Activated CD4-positive, alpha-beta T cell treated with anti-CD3 and anti-CD28 coated beads, Interleukin-2, Interleukin-6, amounts not matched to agents 100 ng/mL and 50 ng/mL, durations not matched to agents 16 hours and 8 hours (primary cell): Measurements from ENCODE around the gene MYCL.
"Not testable (repeated sequence)": the region's sequence is repeated elsewhere in the genome, so short reads cannot be mapped to it uniquely, and the experiment has no call there.

ENCODE experiments used
- DNase-seq: peaks from one replicate; pipeline ENCODE4 v3.0.0-alpha.2; 2020

Gene MYCL

DNA sequence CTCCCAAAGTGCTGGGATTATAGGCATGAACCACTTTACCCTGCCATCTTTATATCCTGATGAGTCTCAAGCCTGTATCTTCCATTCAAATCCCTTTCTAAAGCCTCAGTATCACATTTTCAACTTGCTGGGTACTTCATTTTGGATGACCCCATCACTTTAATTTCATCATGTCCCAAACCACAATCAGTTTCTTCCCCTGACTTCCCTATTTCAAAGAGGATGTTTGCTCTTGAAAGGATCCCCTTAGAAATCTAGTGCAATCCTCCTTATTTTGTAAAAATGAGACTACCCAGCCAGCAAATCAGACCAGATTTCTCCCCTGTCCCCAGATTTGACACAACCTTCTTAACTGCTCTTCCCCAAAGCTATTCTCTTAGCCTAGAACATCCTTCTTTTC, 11.4 kb downstream of the MYCL start:
- DNase-seq: no peak

GRCh38 chr1:39886757-39887231, 14.9 kb downstream of the MYCL start:
- peak; percentile 36 for DNase-seq

GRCh38 chr1:39885516-39885915, 16.2 kb downstream of the MYCL start:
- DNase-seq: no peak

GRCh38 chr1:39882152-39882551, 19.6 kb downstream of the MYCL start:
- no peak for DNase-seq

- DNase-seq: no peak
Observed at GRCh38 chr1:39877980-39878956, 23.4 kb downstream of the MYCL start.

GRCh38 chr1:39877231-39877778, 24.4 kb downstream of the MYCL start:
- DNase-seq: no peak

DNA sequence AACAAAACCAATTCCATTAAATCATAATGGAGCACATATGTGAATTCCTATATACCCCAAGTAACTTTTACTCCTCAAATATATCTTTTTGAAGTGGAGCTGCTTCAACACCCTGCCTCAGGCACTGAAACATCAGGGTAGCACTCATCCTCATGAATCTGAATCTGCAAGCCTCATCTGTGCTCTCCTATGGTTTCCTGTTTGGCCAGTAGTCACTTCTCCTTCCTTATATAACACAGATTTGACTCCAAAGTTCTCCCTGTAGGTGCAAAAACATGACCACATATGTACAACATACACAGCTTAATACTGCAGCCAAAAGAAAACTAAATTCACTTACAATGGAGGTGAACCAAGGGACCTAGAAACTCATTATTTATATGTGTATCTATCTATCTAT, 25.6 kb downstream of the MYCL start:
- DNase-seq: no peak

GRCh38 chr1:39872698-39873097, 29.0 kb downstream of the MYCL start:
- no peak for DNase-seq

GRCh38 chr1:39871796-39872195, 29.9 kb downstream of the MYCL start:
- DNase-seq: no peak

DNA sequence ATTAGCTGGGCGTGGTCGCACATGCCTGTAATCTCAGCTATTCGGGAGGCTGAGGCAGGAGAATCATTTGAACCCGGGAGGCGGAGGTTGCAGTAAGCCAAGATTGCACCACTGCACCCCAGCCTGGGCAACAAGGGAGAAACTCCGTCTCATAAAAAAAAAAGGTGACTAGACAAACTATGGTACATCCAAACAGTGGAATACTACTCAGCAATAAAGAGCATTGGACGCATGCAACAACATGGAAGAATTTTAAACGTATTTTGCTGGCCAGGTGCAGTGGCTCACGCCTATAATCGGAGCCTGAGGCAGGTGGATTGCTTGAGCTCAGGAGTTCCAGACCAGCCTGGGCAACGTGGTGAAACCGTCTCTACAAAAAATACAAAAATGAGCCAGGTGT, 30.7 kb downstream of the MYCL start:
- not testable (repeated sequence) for DNase-seq

DNA sequence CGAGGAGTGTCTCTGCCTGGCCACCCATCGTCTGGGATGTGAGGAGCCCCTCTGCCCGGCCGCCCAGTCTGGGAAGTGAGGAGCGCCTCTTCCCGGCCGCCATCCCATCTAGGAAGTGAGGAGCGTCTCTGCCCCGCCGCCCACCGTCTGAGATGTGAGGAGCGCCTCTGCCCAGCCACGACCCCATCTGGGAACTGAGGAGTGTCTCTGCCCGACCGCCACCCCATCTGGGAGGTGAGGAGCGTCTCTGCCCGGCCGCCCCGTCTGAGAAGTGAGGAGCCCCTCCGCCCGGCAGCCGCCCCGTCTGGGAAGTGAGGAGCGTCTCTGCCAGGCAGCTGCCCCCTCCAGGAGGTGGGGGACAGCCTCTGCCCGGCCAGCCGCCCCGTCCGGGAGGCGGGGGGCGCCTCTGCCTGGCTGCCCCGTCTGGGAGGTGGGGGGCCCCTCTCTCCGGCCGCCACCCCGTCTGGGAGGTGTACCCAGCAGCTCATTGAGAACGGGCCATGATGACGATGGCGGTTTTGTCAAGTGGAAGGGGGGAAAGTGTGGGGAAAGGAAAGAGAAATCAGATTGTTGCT, 32.1 kb downstream of the MYCL start:
- DNase-seq: not testable (repeated sequence)

- no peak for DNase-seq
Observed at GRCh38 chr1:39866767-39867166, 35.0 kb downstream of the MYCL start.

DNA sequence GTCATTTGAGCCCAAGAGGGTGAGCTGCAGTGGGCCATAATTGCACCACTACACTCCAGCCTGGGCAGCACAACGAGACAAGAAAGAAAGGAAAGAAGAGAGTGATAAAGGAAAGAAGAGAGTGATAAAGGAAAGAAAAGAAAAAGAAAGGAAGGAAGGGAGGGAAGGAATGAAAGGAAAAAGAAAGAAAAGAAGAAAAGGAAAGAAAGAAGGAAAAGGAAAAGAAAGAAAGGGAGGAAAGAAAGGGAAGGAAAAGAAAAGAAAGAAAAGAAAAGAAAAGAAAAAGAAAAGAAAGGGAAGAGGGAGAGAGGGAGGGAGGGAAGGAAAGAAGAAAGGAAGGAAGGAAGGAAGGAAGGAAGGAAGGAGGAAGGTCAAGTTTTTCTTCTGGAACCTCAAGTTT, 36.0 kb downstream of the MYCL start:
- DNase-seq: no peak

DNA sequence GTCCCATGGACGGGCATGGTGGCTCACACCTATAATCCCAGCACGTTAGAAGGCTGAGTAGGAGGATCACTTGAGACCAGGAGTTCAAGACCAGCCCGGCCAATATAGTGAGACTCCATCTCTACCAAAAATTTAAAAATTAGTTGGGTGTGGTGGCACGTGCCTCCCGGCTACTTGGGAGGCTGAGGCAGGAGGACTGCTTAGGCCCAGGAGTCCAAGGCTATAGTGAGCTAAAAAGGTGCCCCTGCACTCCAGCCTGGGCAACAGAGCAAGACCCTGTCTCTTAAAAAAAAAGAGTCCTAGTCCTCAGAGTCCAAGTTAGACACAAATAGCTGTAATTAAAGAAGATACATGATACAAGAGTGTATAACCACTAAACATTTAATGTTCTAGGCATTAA, 38.5 kb downstream of the MYCL start:
- no peak for DNase-seq

GRCh38 chr1:39861003-39861402, 40.7 kb downstream of the MYCL start:
- DNase-seq: no peak

- no peak for DNase-seq
Observed at GRCh38 chr1:39859859-39860812, 41.6 kb downstream of the MYCL start.

DNA sequence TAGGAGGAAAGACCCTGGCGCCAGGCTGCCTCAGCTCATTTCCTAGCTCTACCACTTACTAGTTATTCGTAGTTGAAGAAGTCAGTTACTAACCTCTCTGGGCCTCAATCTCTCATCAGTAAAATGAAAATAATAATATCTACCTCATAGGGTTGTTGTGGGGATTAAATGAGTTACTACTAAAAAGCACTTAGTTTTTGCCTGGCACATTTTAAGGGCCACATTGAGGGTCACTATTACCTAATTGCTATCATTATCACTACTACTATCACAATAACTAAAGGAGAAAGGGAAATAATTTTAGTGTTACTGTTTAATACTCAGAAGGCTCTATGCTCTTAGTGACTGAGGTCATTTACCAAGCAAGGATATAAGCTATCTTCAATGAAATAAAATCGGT, 43.4 kb downstream of the MYCL start:
- DNase-seq: no peak

DNA sequence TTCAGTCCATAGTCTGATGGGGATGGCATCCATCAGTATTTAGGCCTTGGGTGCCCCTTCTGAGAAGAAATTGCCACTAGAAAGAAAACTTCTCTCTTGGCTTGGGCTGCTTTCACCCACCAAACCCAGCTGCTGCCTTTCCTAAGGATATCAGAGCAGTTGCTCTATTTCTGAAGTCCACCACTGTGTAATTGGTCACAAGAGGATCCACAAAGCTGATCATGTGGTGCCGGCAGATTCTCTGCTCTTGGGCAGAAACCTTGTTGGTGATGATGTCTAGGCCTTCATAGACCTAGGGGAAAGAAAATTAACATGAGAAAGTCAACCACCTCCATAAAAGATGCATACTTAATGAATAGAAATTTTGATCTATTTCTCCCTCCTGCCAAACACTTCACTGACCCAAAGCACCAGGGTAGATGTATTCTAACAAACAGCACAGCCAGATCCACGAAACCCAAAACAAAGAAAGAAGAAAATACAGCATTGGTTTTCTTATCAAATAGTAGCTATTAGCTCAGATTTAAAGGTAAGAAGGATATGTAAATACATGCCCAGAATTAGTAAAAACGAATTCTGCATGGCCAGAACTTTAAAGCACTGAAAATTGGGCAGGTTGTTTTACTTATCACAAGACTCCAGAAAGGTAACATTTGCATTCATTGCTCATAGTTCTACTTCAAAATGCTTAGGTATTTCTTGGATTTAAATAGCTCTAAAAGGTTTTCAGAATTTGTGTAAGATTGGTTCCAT, 44.4 kb downstream of the MYCL start:
- DNase-seq: no peak

DNA sequence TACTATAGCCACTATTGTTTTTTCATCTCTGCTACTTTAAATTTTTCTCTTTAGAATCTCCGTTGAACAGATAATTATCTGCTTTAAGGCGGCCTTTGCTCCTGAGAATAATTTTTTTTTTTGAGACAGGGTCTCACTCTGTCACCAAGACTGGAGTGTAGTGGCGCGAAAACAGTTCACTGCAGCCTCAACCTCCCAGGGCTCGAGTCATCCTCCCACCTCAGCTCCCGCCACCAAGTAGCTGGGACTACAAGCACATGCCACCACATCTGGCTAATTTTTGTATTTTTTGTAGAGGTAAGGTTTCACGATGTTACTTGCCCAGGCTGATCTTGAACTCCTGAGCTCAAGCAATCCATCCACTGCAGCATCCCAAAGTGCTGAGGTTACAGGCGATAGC, 47.0 kb downstream of the MYCL start:
- DNase-seq: no peak

- no peak for DNase-seq
Observed at GRCh38 chr1:39854314-39854713, 47.4 kb downstream of the MYCL start.

DNA sequence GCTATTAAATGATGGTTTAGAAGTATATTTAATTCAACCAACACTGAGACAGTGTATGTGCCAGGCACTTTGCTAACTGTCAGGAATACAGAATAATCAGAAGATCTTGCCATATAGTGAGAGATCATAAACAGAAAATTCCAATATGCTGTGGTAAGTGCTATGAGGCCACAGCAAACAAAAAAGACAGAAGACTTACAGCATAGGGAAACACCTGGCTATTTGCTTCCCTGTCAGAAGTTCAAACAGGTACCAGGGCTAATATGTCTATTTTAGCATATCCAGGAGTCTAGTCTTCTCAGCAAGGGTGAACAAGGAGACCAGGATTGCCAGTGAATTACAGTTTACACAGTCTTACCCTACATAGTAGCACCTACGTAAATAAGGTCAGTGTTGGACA, 48.8 kb downstream of the MYCL start:
- DNase-seq: no peak

GRCh38 chr1:39852214-39852791, 49.4 kb downstream of the MYCL start:
- DNase-seq: no peak
